AG04449 (cell line): Measurements from ENCODE around the gene ITPR1.

Source experiments
- CTCF ChIA-PET: fragments of 350-600 bp; formaldehyde crosslinking; extraction: SDS; loops from one replicate; lab custom pipeline; 2021; ENCODE audit warnings: antibody characterized with exemption; lab: Yijun Ruan, JAX
- POLR2A ChIA-PET: fragments of 400-600, 350-600 bp; formaldehyde crosslinking; extraction: SDS; loops from one replicate; lab custom pipeline; 2020; ENCODE audit warnings: antibody characterized with exemption, inconsistent platforms; lab: Yijun Ruan, JAX
- DNase-seq: peaks from one replicate; pipeline ENCODE4 v3.0.0-alpha.2; 2010; ENCODE audit warnings: low read depth, low spot score
- H3K4me3 ChIP-seq: 2 replicates; pipeline ENCODE4 v1.5.1; 2011; ENCODE audit warnings: low read depth, mild to moderate bottlenecking, control low read depth, low read length
- TF ChIP-seq, protein P1 (sequence below): IDR thresholded peaks from one replicate; pipeline ENCODE4 v1.5.1; 2011; ENCODE audit warnings: mild to moderate bottlenecking, moderate library complexity, low read length, control low read depth, inconsistent platforms; ENCODE audit not compliant: insufficient read depth; ENCODE audit errors: missing control alignments

ITPR1 gene

DNA sequence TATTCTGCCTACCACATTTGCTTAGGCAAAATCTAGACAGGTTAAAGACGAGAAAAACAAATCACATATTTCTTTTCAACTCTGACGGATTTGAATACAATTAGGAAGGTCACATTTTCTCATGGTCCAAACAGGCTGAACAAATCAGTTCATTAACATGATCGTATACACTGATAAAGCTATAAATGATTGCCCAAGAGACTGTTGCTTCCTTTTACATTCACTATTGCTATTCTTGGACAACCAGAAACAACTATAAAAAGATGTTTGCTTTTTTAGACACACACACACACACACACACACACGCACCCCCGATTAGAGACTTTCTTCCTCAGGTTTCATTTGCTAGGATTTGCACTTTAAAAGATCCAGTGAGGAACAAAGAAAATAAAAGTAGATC is 363.8 kb downstream of the ITPR1 start:
- DNase-seq, result no peak
- TF ChIP-seq, protein P1, sequence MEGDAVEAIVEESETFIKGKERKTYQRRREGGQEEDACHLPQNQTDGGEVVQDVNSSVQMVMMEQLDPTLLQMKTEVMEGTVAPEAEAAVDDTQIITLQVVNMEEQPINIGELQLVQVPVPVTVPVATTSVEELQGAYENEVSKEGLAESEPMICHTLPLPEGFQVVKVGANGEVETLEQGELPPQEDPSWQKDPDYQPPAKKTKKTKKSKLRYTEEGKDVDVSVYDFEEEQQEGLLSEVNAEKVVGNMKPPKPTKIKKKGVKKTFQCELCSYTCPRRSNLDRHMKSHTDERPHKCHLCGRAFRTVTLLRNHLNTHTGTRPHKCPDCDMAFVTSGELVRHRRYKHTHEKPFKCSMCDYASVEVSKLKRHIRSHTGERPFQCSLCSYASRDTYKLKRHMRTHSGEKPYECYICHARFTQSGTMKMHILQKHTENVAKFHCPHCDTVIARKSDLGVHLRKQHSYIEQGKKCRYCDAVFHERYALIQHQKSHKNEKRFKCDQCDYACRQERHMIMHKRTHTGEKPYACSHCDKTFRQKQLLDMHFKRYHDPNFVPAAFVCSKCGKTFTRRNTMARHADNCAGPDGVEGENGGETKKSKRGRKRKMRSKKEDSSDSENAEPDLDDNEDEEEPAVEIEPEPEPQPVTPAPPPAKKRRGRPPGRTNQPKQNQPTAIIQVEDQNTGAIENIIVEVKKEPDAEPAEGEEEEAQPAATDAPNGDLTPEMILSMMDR, result no peak
- POLR2A ChIA-PET, result no interaction called here

DNA sequence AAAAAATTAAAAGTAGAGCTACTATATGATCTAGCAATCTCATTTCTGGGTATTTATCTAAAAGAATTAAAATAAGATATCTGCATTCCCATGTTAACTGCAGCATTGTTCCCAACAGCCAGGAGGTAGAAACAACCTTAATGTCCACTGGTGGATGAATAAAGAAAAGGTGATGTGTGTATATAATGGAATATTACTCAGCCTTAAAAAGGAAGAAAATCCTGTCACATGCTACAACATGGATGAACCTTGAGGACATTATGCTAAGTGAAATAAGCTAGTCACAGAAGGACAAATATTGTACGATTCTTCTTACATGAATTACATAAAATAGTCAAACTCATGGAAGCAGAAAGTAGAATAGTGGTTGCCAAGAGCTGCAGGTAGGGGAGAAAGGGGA is 366.6 kb downstream of the ITPR1 start:
- POLR2A ChIA-PET, result no interaction called here

More for the DNA sequence above, 363.8 kb downstream of the ITPR1 start:
- CTCF ChIA-PET, result no interaction called here
- no peak overlapping the region for H3K4me3 ChIP-seq

DNA sequence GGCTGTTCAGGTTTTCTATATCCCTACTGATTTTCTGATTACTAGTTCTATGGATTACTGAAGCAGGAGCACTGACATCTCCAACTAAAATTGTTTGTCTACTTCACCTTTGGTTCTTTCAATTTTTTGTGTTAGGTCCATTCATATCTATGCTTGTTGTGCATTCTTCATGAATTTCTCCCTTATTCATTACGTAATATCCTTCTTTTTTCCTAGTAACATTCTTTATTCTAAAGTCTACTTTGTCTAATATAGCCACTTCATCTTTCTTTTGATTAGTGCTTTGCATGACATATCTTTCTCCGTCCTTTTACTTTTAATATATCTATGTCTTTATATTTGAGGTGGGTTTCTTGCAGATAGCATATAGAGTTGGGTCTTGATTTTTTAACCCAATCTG is 369.8 kb downstream of the ITPR1 start:
- no peak overlapping the region for H3K4me3 ChIP-seq
- DNase-seq, result no peak
- CTCF ChIA-PET, result no interaction called here
- POLR2A ChIA-PET, result no interaction called here
- TF ChIP-seq, protein P1, result no peak

More for the DNA sequence above, 366.6 kb downstream of the ITPR1 start:
- CTCF ChIA-PET, result interaction anchor here (0.7 kb wide), 1 partner anchor 12 kb away, joined by 3 read pairs; no protein-coding TSS in a partner anchor
- DNase-seq, result no peak
- TF ChIP-seq, protein P1, result no peak
- no peak overlapping the region for H3K4me3 ChIP-seq

DNA sequence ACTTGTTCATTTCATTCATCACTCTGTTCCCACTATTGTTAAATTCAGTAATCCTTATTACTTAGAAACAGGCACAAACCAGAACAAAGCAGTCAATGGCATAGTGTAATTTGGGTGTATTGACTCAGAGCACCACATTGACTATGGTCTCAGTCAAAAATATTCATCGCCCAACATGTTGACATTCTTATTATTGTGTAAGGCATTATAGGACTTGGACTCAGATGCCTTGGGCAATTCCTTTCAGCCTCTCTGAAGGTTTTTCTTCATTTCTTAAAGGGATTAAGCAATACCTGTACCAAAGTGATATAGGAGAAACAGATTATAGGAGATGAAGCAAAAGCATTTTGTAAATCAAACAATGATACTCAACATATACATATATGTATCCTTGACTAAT is 371.4 kb downstream of the ITPR1 start:
- no peak overlapping the region for H3K4me3 ChIP-seq
- CTCF ChIA-PET, result no interaction called here
- POLR2A ChIA-PET, result no interaction called here
- no peak for DNase-seq
- TF ChIP-seq, protein P1, result no peak

DNA sequence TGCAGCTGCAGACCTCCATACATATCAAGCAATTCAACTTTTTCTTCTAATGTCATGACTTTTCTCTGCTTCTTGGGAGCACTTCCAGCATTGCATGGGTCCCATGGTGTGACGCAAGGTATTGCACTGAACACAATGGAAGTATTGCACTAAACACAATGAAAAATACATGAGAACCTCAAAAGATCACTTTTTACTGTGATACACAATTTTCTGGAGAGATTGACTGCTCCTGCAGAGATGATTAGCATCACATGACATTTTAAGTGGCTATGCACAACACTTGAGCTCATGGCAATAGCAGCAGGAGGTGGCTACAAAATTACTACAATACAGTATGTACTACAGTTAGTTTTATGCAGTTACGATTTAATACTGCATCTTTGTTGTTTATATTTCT is 372.6 kb downstream of the ITPR1 start:
- CTCF ChIA-PET, result no interaction called here
- TF ChIP-seq, protein P1, result no peak
- no peak overlapping the region for H3K4me3 ChIP-seq
- no peak for DNase-seq
- POLR2A ChIA-PET, result no interaction called here

DNA sequence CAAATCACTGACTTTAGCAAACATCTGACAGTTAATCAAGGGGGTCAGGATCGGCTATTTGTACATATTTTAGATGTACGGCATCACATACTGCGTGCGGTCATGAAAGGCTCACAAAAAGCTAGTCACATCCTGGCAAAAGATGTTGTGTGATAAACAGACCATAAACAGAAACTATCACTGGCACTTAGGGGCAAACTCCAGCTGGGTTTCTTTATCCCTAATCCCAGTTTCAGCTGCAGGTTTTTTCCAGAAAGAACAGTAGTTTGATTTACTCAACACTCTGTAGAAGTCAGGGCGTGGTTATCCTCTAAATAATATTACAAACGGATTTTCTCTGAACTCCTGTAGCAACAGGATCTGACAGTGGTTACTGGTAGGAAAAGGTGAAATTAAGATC is 373.7 kb downstream of the ITPR1 start:
- DNase-seq, result no peak
- CTCF ChIA-PET, result interaction anchor here (0.8 to 1.0 kb wide), 4 partner anchors 25 to 191 kb away, joined by 3 to 4 read pairs (median 3); no protein-coding TSS in a partner anchor
- TF ChIP-seq, protein P1, result no peak
- POLR2A ChIA-PET, result interaction anchor here (1.3 kb wide), 1 partner anchor 39 kb away, joined by 3 read pairs; no protein-coding TSS in a partner anchor
- no peak overlapping the region for H3K4me3 ChIP-seq
